H54 (cell line): Measurements from ENCODE around the gene RPS15.

Source experiments
- DNase-seq: peaks from one replicate; pipeline ENCODE4 v3.0.0; 2011; ENCODE audit warnings: low spot score, mixed read lengths; ENCODE audit not compliant: insufficient read length
- FAIRE-seq: peaks from 3 replicates; lab custom pipeline; 2011; peaks lifted over from hg19 to GRCh38; lab: Jason Lieb, UNC
- POLR2A ChIP-seq: IDR thresholded peaks from 2 replicates; pipeline ENCODE4 v1.6.1; 2011; ENCODE audit warnings: low read depth, mild to moderate bottlenecking, low read length

RPS15 gene

GRCh38 chr19:1467215-1467489 lies 29.0 kb downstream of the RPS15 start:
- DNase-seq (no peak), FAIRE-seq (no peak)
- TF ChIP-seq POLR2A: no peak

GRCh38 chr19:1467490-1468273 lies 29.5 kb downstream of the RPS15 start:
- DNase-seq (no peak), FAIRE-seq (no peak)
- TF ChIP-seq POLR2A: no peak

- TF ChIP-seq POLR2A: no peak
- no peak for FAIRE-seq
- DNase-seq: no peak
Observed at GRCh38 chr19:1468274-1468820, 30.2 kb downstream of the RPS15 start.

- DNase-seq (no peak), FAIRE-seq (no peak)
- TF ChIP-seq POLR2A: no peak
Observed at GRCh38 chr19:1468821-1469254, 30.6 kb downstream of the RPS15 start.

- no peak for FAIRE-seq
- DNase-seq: no peak
- TF ChIP-seq POLR2A: no peak
Observed at GRCh38 chr19:1469255-1470054, 31.3 kb downstream of the RPS15 start.

GRCh38 chr19:1470055-1470304 lies 31.8 kb downstream of the RPS15 start:
- no peak for TF ChIP-seq POLR2A
- no peak for DNase-seq
- FAIRE-seq: no peak

GRCh38 chr19:1470305-1471009 lies 32.3 kb downstream of the RPS15 start:
- DNase-seq (no peak), FAIRE-seq (no peak)
- no peak for TF ChIP-seq POLR2A

- no peak for FAIRE-seq
- no peak for DNase-seq
- TF ChIP-seq POLR2A: no peak
Observed at GRCh38 chr19:1471010-1471514, 32.9 kb downstream of the RPS15 start.

- TF ChIP-seq POLR2A: no peak
- FAIRE-seq (no peak), DNase-seq (no peak)
Observed at GRCh38 chr19:1471515-1472160, 33.4 kb downstream of the RPS15 start.

- TF ChIP-seq POLR2A: no peak
- FAIRE-seq: no peak
- DNase-seq: no peak
Observed at GRCh38 chr19:1472231-1473084, 34.3 kb downstream of the RPS15 start.

GRCh38 chr19:1473085-1473851 lies 35.1 kb downstream of the RPS15 start:
- FAIRE-seq (no peak), DNase-seq (no peak)
- no peak for TF ChIP-seq POLR2A

GRCh38 chr19:1474011-1474764 lies 36.0 kb downstream of the RPS15 start:
- no peak for FAIRE-seq
- DNase-seq: peak; percentile 78
- no peak for TF ChIP-seq POLR2A
